Measurements from ENCODE around the gene FRMD3. TPM values are rescaled to one million over a fixed set of nuclear protein-coding genes. Genes with fewer than 3 reads are reported as not detected.

FRMD3 gene
- total and polyA plus RNA-seq, 4 donors: 1.8 to 7.4 (median 6.0) TPM

- no peak overlapping the region for H3K4me3 ChIP-seq (ENCODE audit: low read length in 2 of 2)
- no peaks in the 10 kb centered on the region for H3K36me3 ChIP-seq (ENCODE audit: control insufficient read depth in 1 of 2, insufficient read depth in 2 of 2, low read length in 1 of 2)
- no peaks in the 10 kb centered on the region for H3K4me1 ChIP-seq (ENCODE audit: control insufficient read depth in 1 of 2, insufficient read depth in 2 of 2, low read length in 2 of 2)
- intact Hi-C loops (cut with DNase I): no loop called here
- 60 to 66% methylated on average over 2 of the region's 2 CpGs for WGBS, 2 donors
- H3K27ac ChIP-seq (ENCODE audit: low read depth in 1 of 2, low read length in 2 of 2): no peak overlapping the region
- no peak for DNase-seq
- H3K27me3 ChIP-seq (ENCODE audit: control insufficient read depth in 1 of 2, insufficient read depth in 2 of 2, low read length in 1 of 2): no peaks in the 10 kb centered on the region
- H3K9me3 ChIP-seq (ENCODE audit: control insufficient read depth, low read length): no peaks in the 10 kb centered on the region
- ATAC-seq (ENCODE audit: low FRiP score): no peak
These were observed 71.3 kb downstream of the FRMD3 start for GRCh38 chr9:83466877-83467276.

GRCh38 chr9:83466351-83466750 is 71.8 kb downstream of the FRMD3 start:
- ATAC-seq (ENCODE audit: low FRiP score) (no peak), DNase-seq (no peak)
- no peak overlapping the region for H3K4me3 ChIP-seq (ENCODE audit: low read length in 2 of 2)
- H3K36me3 ChIP-seq (ENCODE audit: control insufficient read depth in 1 of 2, insufficient read depth in 2 of 2, low read length in 1 of 2): no peaks in the 10 kb centered on the region
- H3K27me3 ChIP-seq (ENCODE audit: control insufficient read depth in 1 of 2, insufficient read depth in 2 of 2, low read length in 1 of 2): no peaks in the 10 kb centered on the region
- 87 to 91% methylated on average over 6 of the region's 6 CpGs for whole genome bisulfite sequencing, 2 donors
- no peak overlapping the region for H3K27ac ChIP-seq (ENCODE audit: low read depth in 1 of 2, low read length in 2 of 2)
- no peaks in the 10 kb centered on the region for H3K4me1 ChIP-seq (ENCODE audit: control insufficient read depth in 1 of 2, insufficient read depth in 2 of 2, low read length in 2 of 2)
- no peaks in the 10 kb centered on the region for H3K9me3 ChIP-seq (ENCODE audit: control insufficient read depth, low read length)
- intact Hi-C loops (cut with DNase I): no loop called here

- Histone ChIP-seq H3K27ac (ENCODE audit: low read depth in 1 of 2, low read length in 2 of 2) (no peak overlapping the region), H3K27me3 (ENCODE audit: control insufficient read depth in 1 of 2, insufficient read depth in 2 of 2, low read length in 1 of 2) (no peaks in the 10 kb centered on the region), H3K9me3 (ENCODE audit: control insufficient read depth, low read length) (peaks cover 2% of the 10 kb centered on the region), H3K4me1 (ENCODE audit: control insufficient read depth in 1 of 2, insufficient read depth in 2 of 2, low read length in 2 of 2) (no peaks in the 10 kb centered on the region), H3K36me3 (ENCODE audit: control insufficient read depth in 1 of 2, insufficient read depth in 2 of 2, low read length in 1 of 2) (no peaks in the 10 kb centered on the region), H3K4me3 (ENCODE audit: low read length in 2 of 2) (no peak overlapping the region)
- no peak for ATAC-seq (ENCODE audit: low FRiP score)
- DNase-seq: no peak
- intact Hi-C loops (cut with DNase I): no loop called here
- 94 to 95% methylated on average over 4 of the region's 4 CpGs for WGBS, 2 donors
These were observed 78.4 kb downstream of the FRMD3 start for GRCh38 chr9:83459830-83460229.

GRCh38 chr9:83458530-83458929 is 79.7 kb downstream of the FRMD3 start:
- DNase-seq (no peak), ATAC-seq (ENCODE audit: low FRiP score) (no peak)
- no peaks in the 10 kb centered on the region for H3K36me3 ChIP-seq (ENCODE audit: control insufficient read depth in 1 of 2, insufficient read depth in 2 of 2, low read length in 1 of 2)
- no peaks in the 10 kb centered on the region for H3K27me3 ChIP-seq (ENCODE audit: control insufficient read depth in 1 of 2, insufficient read depth in 2 of 2, low read length in 1 of 2)
- H3K27ac ChIP-seq (ENCODE audit: low read depth in 1 of 2, low read length in 2 of 2): no peak overlapping the region
- WGBS, 2 donors: 96 to 97% methylated on average over 2 of the region's 2 CpGs
- peaks cover 2% of the 10 kb centered on the region for H3K9me3 ChIP-seq (ENCODE audit: control insufficient read depth, low read length)
- H3K4me1 ChIP-seq (ENCODE audit: control insufficient read depth in 1 of 2, insufficient read depth in 2 of 2, low read length in 2 of 2): peaks cover 0 to 2% of the 10 kb centered on the region in 2 donors
- intact Hi-C loops (cut with DNase I): no loop called here
- H3K4me3 ChIP-seq (ENCODE audit: low read length in 2 of 2): no peak overlapping the region

GRCh38 chr9:83457005-83457404 is 81.2 kb downstream of the FRMD3 start:
- peaks cover 0 to 2% of the 10 kb centered on the region in 2 donors for H3K4me1 ChIP-seq (ENCODE audit: control insufficient read depth in 1 of 2, insufficient read depth in 2 of 2, low read length in 2 of 2)
- no peaks in the 10 kb centered on the region for H3K27me3 ChIP-seq (ENCODE audit: control insufficient read depth in 1 of 2, insufficient read depth in 2 of 2, low read length in 1 of 2)
- no peak overlapping the region for H3K27ac ChIP-seq (ENCODE audit: low read depth in 1 of 2, low read length in 2 of 2)
- ATAC-seq (ENCODE audit: low FRiP score): no peak
- WGBS, 2 donors: 85 to 88% methylated on average over 3 of the region's 3 CpGs
- H3K9me3 ChIP-seq (ENCODE audit: control insufficient read depth, low read length): peaks cover 2% of the 10 kb centered on the region
- no peak overlapping the region for H3K4me3 ChIP-seq (ENCODE audit: low read length in 2 of 2)
- no peak for DNase-seq
- H3K36me3 ChIP-seq (ENCODE audit: control insufficient read depth in 1 of 2, insufficient read depth in 2 of 2, low read length in 1 of 2): no peaks in the 10 kb centered on the region
- intact Hi-C loops (cut with DNase I): no loop called here

- peaks cover 2% of the 10 kb centered on the region for H3K9me3 ChIP-seq (ENCODE audit: control insufficient read depth, low read length)
- no peak overlapping the region for H3K4me3 ChIP-seq (ENCODE audit: low read length in 2 of 2)
- intact Hi-C loops (cut with DNase I): no loop called here
- H3K36me3 ChIP-seq (ENCODE audit: control insufficient read depth in 1 of 2, insufficient read depth in 2 of 2, low read length in 1 of 2): no peaks in the 10 kb centered on the region
- DNase-seq: no peak
- peaks cover 0 to 2% of the 10 kb centered on the region in 2 donors for H3K4me1 ChIP-seq (ENCODE audit: control insufficient read depth in 1 of 2, insufficient read depth in 2 of 2, low read length in 2 of 2)
- 90% methylated on average over 2 of the region's 2 CpGs for WGBS, 2 donors
- no peak overlapping the region for H3K27ac ChIP-seq (ENCODE audit: low read depth in 1 of 2, low read length in 2 of 2)
- H3K27me3 ChIP-seq (ENCODE audit: control insufficient read depth in 1 of 2, insufficient read depth in 2 of 2, low read length in 1 of 2): no peaks in the 10 kb centered on the region
- no peak for ATAC-seq (ENCODE audit: low FRiP score)
These were observed 82.0 kb downstream of the FRMD3 start for GRCh38 chr9:83456226-83456625.

GRCh38 chr9:83454076-83454475 is 84.1 kb downstream of the FRMD3 start:
- Histone ChIP-seq H3K4me1 (ENCODE audit: control insufficient read depth in 1 of 2, insufficient read depth in 2 of 2, low read length in 2 of 2) (peaks cover 0 to 2% of the 10 kb centered on the region in 2 donors), H3K36me3 (ENCODE audit: control insufficient read depth in 1 of 2, insufficient read depth in 2 of 2, low read length in 1 of 2) (no peaks in the 10 kb centered on the region), H3K4me3 (ENCODE audit: low read length in 2 of 2) (no peak overlapping the region), H3K9me3 (ENCODE audit: control insufficient read depth, low read length) (no peaks in the 10 kb centered on the region), H3K27me3 (ENCODE audit: control insufficient read depth in 1 of 2, insufficient read depth in 2 of 2, low read length in 1 of 2) (no peaks in the 10 kb centered on the region), H3K27ac (ENCODE audit: low read depth in 1 of 2, low read length in 2 of 2) (no peak overlapping the region)
- intact Hi-C loops (cut with DNase I): no loop called here
- DNase-seq (no peak), ATAC-seq (ENCODE audit: low FRiP score) (no peak)

- ATAC-seq (ENCODE audit: low FRiP score) (no peak), DNase-seq (no peak)
- Histone ChIP-seq H3K4me3 (ENCODE audit: low read length in 2 of 2) (no peak overlapping the region), H3K9me3 (ENCODE audit: control insufficient read depth, low read length) (no peaks in the 10 kb centered on the region), H3K27me3 (ENCODE audit: control insufficient read depth in 1 of 2, insufficient read depth in 2 of 2, low read length in 1 of 2) (no peaks in the 10 kb centered on the region), H3K27ac (ENCODE audit: low read depth in 1 of 2, low read length in 2 of 2) (no peak overlapping the region), H3K4me1 (ENCODE audit: control insufficient read depth in 1 of 2, insufficient read depth in 2 of 2, low read length in 2 of 2) (peaks cover 0 to 2% of the 10 kb centered on the region in 2 donors), H3K36me3 (ENCODE audit: control insufficient read depth in 1 of 2, insufficient read depth in 2 of 2, low read length in 1 of 2) (no peaks in the 10 kb centered on the region)
- WGBS, 2 donors: 78 to 85% methylated on average over 4 of the region's 4 CpGs
- intact Hi-C loops (cut with DNase I): no loop called here
These were observed 86.9 kb downstream of the FRMD3 start for GRCh38 chr9:83451308-83451707.

- intact Hi-C loops (cut with DNase I): loop anchor here in 1 of 2 donors (10.0 kb wide), 1 partner anchor 45 kb away; no protein-coding TSS in a partner anchor
- no peaks in the 10 kb centered on the region for H3K27me3 ChIP-seq (ENCODE audit: control insufficient read depth in 1 of 2, insufficient read depth in 2 of 2, low read length in 1 of 2)
- H3K4me1 ChIP-seq (ENCODE audit: control insufficient read depth in 1 of 2, insufficient read depth in 2 of 2, low read length in 2 of 2): peaks cover 0 to 2% of the 10 kb centered on the region in 2 donors
- no peaks in the 10 kb centered on the region for H3K9me3 ChIP-seq (ENCODE audit: control insufficient read depth, low read length)
- 80 to 82% methylated on average over 6 of the region's 6 CpGs for WGBS, 2 donors
- H3K36me3 ChIP-seq (ENCODE audit: control insufficient read depth in 1 of 2, insufficient read depth in 2 of 2, low read length in 1 of 2): no peaks in the 10 kb centered on the region
- no peak overlapping the region for H3K4me3 ChIP-seq (ENCODE audit: low read length in 2 of 2)
- ATAC-seq (ENCODE audit: low FRiP score) (no peak), DNase-seq (no peak)
- H3K27ac ChIP-seq (ENCODE audit: low read depth in 1 of 2, low read length in 2 of 2): no peak overlapping the region
These were observed 88.2 kb downstream of the FRMD3 start for GRCh38 chr9:83449983-83450382.
